ENCODE results near the gene DISC1.

The DISC1 gene

DNA sequence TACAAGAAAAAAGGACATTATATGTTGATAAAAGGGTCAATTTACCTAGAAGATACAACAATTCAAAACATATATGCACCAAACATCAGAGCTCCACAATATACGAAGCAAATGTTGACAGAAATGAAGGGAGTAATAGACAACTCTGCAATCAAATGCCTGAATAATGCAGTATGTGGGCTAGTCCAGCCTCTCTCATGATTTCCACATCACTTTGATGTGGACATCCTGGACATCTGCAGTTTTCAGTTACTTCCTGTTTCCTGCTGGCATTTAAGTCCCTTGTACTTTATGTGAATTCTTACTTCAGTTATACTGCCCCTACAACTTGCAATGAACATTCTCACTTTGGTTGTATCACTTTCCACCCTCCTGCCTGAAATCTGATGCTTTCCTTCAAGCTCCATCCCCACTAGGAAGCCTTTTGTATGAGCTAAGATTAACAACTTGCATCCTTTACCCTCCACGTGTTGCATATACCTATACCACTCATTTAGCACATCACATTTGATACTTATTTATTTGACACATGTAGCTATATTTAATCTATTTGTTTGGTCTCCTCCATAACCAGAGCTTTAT is 36.7 kb downstream of the DISC1 start:
- no peak for TF ChIP-seq EZH2phosphoT487 (conservative IDR thresholded peaks at IDR 0.05; ENCODE audit: low read length)
- TF ChIP-seq CTCF (IDR thresholded peaks at IDR 0.05; ENCODE audit: insufficient read depth, low read length, poor library complexity, severe bottlenecking), result no peak

DNA sequence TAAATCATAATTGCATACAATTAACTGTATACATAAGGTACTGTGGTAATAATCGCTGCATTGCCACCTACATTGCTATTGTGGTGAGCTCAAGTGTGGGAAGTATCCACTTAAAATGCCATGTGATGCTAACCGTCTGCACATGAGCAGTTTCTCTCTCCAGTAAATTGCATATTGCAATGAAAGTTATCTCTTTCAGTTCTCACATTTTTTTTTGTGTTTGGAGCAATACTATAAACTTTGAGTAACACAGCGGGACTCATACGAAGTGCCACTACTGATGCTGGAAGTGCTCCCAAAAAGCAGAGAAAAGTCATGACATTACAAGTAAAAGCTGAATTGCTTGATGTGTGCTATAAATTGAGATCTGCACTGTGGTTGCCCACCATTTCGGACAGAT is 38.5 kb downstream of the DISC1 start:
- Histone ChIP-seq H2AFZ (ENCODE audit: low read depth, low read length, severe bottlenecking) (no peak overlapping the region), H4K20me1 (ENCODE audit: low read depth, low read length) (no peaks in the 10 kb centered on the region), H3K9me3 (ENCODE audit: insufficient read depth, low read length) (no peaks in the 10 kb centered on the region), H3K79me2 (ENCODE audit: insufficient read depth, low read length) (no peaks in the 10 kb centered on the region), H3F3A (ENCODE audit: insufficient read depth) (no peaks in the 10 kb centered on the region), H3K27ac (ENCODE audit: low read depth, low read length) (no peak overlapping the region), H3K9ac (ENCODE audit: low read length) (no peak overlapping the region), H3K36me3 (ENCODE audit: low read length) (no peaks in the 10 kb centered on the region), H3K4me3 (ENCODE audit: insufficient read depth, low read length, poor library complexity, severe bottlenecking) (no peak overlapping the region), H3K27me3 (ENCODE audit: low read length) (no peaks in the 10 kb centered on the region), H3K9me2 (replicated peaks; ENCODE audit: insufficient read depth, low read length) (no peaks in the 10 kb centered on the region; the same call in 1 of the 2 replicates), H3K4me2 (ENCODE audit: low read depth, low read length, poor library complexity, severe bottlenecking) (no peak overlapping the region)
- TF ChIP-seq EZH2phosphoT487 (conservative IDR thresholded peaks at IDR 0.05; ENCODE audit: low read length), result no peak
- no peak for TF ChIP-seq CTCF (IDR thresholded peaks at IDR 0.05; ENCODE audit: insufficient read depth, low read length, poor library complexity, severe bottlenecking)

More for the DNA sequence above, 36.7 kb downstream of the DISC1 start:
- no peak overlapping the region for H3K9ac ChIP-seq (ENCODE audit: low read length)
- no peak overlapping the region for H3K4me3 ChIP-seq (ENCODE audit: insufficient read depth, low read length, poor library complexity, severe bottlenecking)
- H3K4me2 ChIP-seq (ENCODE audit: low read depth, low read length, poor library complexity, severe bottlenecking), result no peak overlapping the region
- H3K9me2 ChIP-seq (replicated peaks; ENCODE audit: insufficient read depth, low read length), result no peaks in the 10 kb centered on the region; the same call in 1 of the 2 replicates
- H3K27ac ChIP-seq (ENCODE audit: low read depth, low read length), result no peak overlapping the region
- H4K20me1 ChIP-seq (ENCODE audit: low read depth, low read length), result no peaks in the 10 kb centered on the region
- no peaks in the 10 kb centered on the region for H3K36me3 ChIP-seq (ENCODE audit: low read length)
- no peaks in the 10 kb centered on the region for H3K27me3 ChIP-seq (ENCODE audit: low read length)
- no peaks in the 10 kb centered on the region for H3K79me2 ChIP-seq (ENCODE audit: insufficient read depth, low read length)
- H2AFZ ChIP-seq (ENCODE audit: low read depth, low read length, severe bottlenecking), result no peak overlapping the region
- no peaks in the 10 kb centered on the region for H3K9me3 ChIP-seq (ENCODE audit: insufficient read depth, low read length)
- no peaks in the 10 kb centered on the region for H3F3A ChIP-seq (ENCODE audit: insufficient read depth)

DNA sequence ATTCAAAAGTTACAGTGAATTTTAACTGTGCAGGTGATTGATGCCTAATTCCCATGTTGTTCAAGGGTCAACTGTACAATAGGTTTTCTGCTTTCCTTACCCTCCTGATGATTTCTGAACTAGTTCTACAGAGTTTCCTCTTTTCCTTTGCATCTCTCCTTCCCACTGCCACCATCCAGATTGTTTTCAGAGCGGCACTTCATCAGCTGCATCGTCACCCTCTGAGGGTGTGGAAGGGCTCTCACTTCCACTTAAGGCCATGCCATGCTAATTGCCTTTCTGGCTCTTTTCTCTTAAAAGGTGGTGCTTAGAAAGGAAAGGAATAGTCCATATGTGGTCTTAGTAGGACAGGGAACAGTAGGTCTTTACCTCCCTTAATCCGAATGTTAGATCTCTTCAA is 39.1 kb downstream of the DISC1 start:
- Histone ChIP-seq H2AFZ (ENCODE audit: low read depth, low read length, severe bottlenecking) (no peak overlapping the region), H3F3A (ENCODE audit: insufficient read depth) (no peaks in the 10 kb centered on the region), H3K9me3 (ENCODE audit: insufficient read depth, low read length) (no peaks in the 10 kb centered on the region), H3K27me3 (ENCODE audit: low read length) (no peaks in the 10 kb centered on the region), H3K27ac (ENCODE audit: low read depth, low read length) (no peak overlapping the region), H4K20me1 (ENCODE audit: low read depth, low read length) (no peaks in the 10 kb centered on the region), H3K9me2 (replicated peaks; ENCODE audit: insufficient read depth, low read length) (no peaks in the 10 kb centered on the region; the same call in 1 of the 2 replicates), H3K9ac (ENCODE audit: low read length) (no peak overlapping the region), H3K4me3 (ENCODE audit: insufficient read depth, low read length, poor library complexity, severe bottlenecking) (no peak overlapping the region), H3K4me2 (ENCODE audit: low read depth, low read length, poor library complexity, severe bottlenecking) (no peak overlapping the region), H3K79me2 (ENCODE audit: insufficient read depth, low read length) (no peaks in the 10 kb centered on the region), H3K36me3 (ENCODE audit: low read length) (no peaks in the 10 kb centered on the region)
- no peak for TF ChIP-seq CTCF (IDR thresholded peaks at IDR 0.05; ENCODE audit: insufficient read depth, low read length, poor library complexity, severe bottlenecking)
- no peak for TF ChIP-seq EZH2phosphoT487 (conservative IDR thresholded peaks at IDR 0.05; ENCODE audit: low read length)
